GM12892 (cell line): Measurements from ENCODE around the gene PELI1.

ENCODE experiments used
- POLR2A ChIP-seq: IDR thresholded peaks from 2 replicates; pipeline ENCODE4 v1.6.1; 2011; ENCODE audit warnings: low read depth, low read length, control low read depth
- POLR2AphosphoS5 ChIP-seq: IDR thresholded peaks from 2 replicates; pipeline ENCODE4 v1.6.1; 2011; ENCODE audit warnings: low read depth, low read length, control low read depth
- TAF1 ChIP-seq: IDR thresholded peaks from 2 replicates; pipeline ENCODE4 v1.6.1; 2011; ENCODE audit warnings: low read depth, mild to moderate bottlenecking, control low read depth, low read length, borderline replicate concordance

DNA sequence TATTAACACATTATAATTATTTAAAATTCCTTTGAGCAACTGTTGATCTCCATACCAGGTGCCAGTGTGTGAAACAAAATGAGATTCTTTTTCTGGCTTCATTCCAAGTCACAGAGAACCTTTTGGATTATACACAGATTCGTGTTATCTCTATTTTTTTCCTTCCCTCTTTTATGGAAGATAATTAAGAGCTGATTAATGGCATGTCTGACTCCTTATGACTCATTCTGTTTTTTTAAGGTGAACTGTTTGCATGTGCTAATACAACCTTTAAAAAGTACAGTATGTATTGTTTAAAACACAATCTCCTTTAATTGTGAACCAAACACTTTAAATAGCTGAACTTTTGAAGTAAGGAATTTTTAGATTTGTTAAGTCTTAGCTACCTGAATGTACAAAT, 39.3 kb downstream of the PELI1 start:
- TF ChIP-seq POLR2A (no peak), POLR2AphosphoS5 (no peak), TAF1 (no peak)
